Ovary (tissue), 9 donors: ENCODE results near the gene TBX1. TPM values are rescaled to one million over a fixed set of nuclear protein-coding genes. Genes with fewer than 3 reads are reported as not detected.

Experiments
- DNase-seq, 5 donors: peaks; one replicate each; pipeline ENCODE4 v3.0.0-alpha.2; 2019 to 2020
- H3K27ac ChIP-seq, 2 donors: fragments of 200-600 bp; one replicate each; pipeline versions ENCODE4 v1.5.1 to v1.8.0; 2019 to 2022
- H3K27me3 ChIP-seq: fragments of 200-600 bp; one replicate; pipeline ENCODE4 v1.8.0; 2022
- H3K36me3 ChIP-seq: fragments of 200-600 bp; sonication (generic); one replicate; pipeline ENCODE4 v1.5.1; 2019
- H3K4me1 ChIP-seq: one replicate; pipeline ENCODE4 v1.8.1; 2013; ENCODE audit warnings: mild to moderate bottlenecking, moderate library complexity; ENCODE audit not compliant: insufficient read depth
- H3K4me3 ChIP-seq: fragments of 200-600 bp; sonication (generic); one replicate; pipeline ENCODE4 v1.5.1; 2017
- H3K9me3 ChIP-seq, 2 donors: fragments of 200-600 bp in 1 of 2; sonication (generic) in 1 of 2; one replicate each; pipeline versions ENCODE4 v1.5.1 to v1.8.1; 2013 to 2019; ENCODE audit warnings: mild to moderate bottlenecking in 1 of 2, moderate library complexity in 1 of 2
- CTCF ChIP-seq, 3 donors: fragments of 450-650 bp in 2 of 3; fragments of 200-600 bp in 1 of 3; IDR thresholded peaks; one replicate each; pipeline versions ENCODE4 v1.5.1 to v1.8.0; 2016 to 2022; ENCODE audit warnings: antibody characterized with exemption in 3 of 3, mild to moderate bottlenecking in 1 of 3
- EP300 ChIP-seq: sonication (generic); formaldehyde crosslinking; IDR thresholded peaks from one replicate; pipeline ENCODE4 v1.6.1; 2017; ENCODE audit warnings: antibody characterized with exemption
- POLR2A ChIP-seq: fragments of 450-650 bp; IDR thresholded peaks from one replicate; pipeline ENCODE4 v1.6.1; 2017; ENCODE audit warnings: antibody characterized with exemption, mild to moderate bottlenecking, moderate library complexity
- WGBS, 3 donors: extraction: QIAGEN DNeasy Blood & Tissue Kit in 1 of 3; methylation state at CpG; one replicate each; pipeline versions ENCODE4 v1.1.5 to v1.1.7; 2013 to 2017; 5-methylcytosine and 5-hydroxymethylcytosine counted together
- intact Hi-C, 4 donors: fragments of 100-400 bp; cut with DNase I; formaldehyde crosslinking; loops; one replicate each; pipeline versions ENCODE4 v1.11.0 to v1.15.1; 2022 to 2023
- polyA plus RNA-seq, 2 donors: library from polyadenylated mRNA; stranded (reverse); fragments of 200-250 nt in 1 of 2; fragments of 350-450 nt in 1 of 2; fragmentation: Illumina TruSeq in 1 of 2; extraction: RNeasy Lipid Tissue Mini Kit (QIAGEN cat#74804) in 1 of 2; gene quantifications; one replicate each; pipeline ENCODE4 v1.2.3, GENCODE V29; 2013 to 2014
- total RNA-seq, 7 donors: library from RNA; depleted of rRNA in 2 of 7; stranded (reverse); fragments of >200 nt in 2 of 7; fragmentation: NEBNext Ultra II Directional in 3 of 7; extraction: Animal tissue kit (Norgen Biotek cat#: 25700) in 3 of 7; gene quantifications; one replicate each; pipeline versions ENCODE4 v1.1.0 to v1.2.4, GENCODE V29; 2016 to 2023
- donor health status: DM: no; HTN: no; CAD: no; lungs with moderate emphysema.
- donor health status: DM: no; HTN: no; CAD: no.
- donor health status: Bipolar disorder and iron deficiency.
- donor health status: DM: yes; HTN: yes; CAD: no.
- donor health status: DM: no; HTN: no; CAD: no.
- donor health status: DM: yes; HTN: yes; CAD: no.

TBX1 gene
- total and polyA plus RNA-seq, 9 donors = 1.2 to 23.8 (median 2.9) TPM; not detected in 1

- Histone ChIP-seq H3K4me1 (no peaks in the 10 kb centered on the region), H3K27me3 (no peaks in the 10 kb centered on the region), H3K36me3 (no peaks in the 10 kb centered on the region), H3K4me3 (no peak overlapping the region), H3K27ac (no peak overlapping the region), H3K9me3 (no peaks in the 10 kb centered on the region)
- DNase-seq = peak in 1 of 5 donors; percentile 16
- 93 to 97% (median 95%) methylated on average over 17 to 19 of the region's 19 CpGs for WGBS, 3 donors
- TF ChIP-seq POLR2A (no peak), EP300 (no peak), CTCF (IDR thresholded peaks at IDR 0.05) (no peak)
- intact Hi-C loops = no loop called here
Measured at GRCh38 chr22:19802894-19803735, 42.5 kb downstream of the TBX1 start.

- Histone ChIP-seq H3K27me3 (no peaks in the 10 kb centered on the region), H3K4me3 (no peak overlapping the region), H3K36me3 (no peaks in the 10 kb centered on the region), H3K9me3 (no peaks in the 10 kb centered on the region), H3K4me1 (no peaks in the 10 kb centered on the region), H3K27ac (no peak overlapping the region)
- peak in 2 of 5 donors; percentile 10 to 23 for DNase-seq
- TF ChIP-seq CTCF (IDR thresholded peaks at IDR 0.05) (no peak), EP300 (no peak), POLR2A (no peak)
- intact Hi-C loops = no loop called here
- WGBS, 3 donors = 94 to 97% (median 96%) methylated on average over 7 to 8 of the region's 8 CpGs
Measured at GRCh38 chr22:19803736-19804267, 43.2 kb downstream of the TBX1 start.

GRCh38 chr22:19805821-19806212 is 45.2 kb downstream of the TBX1 start:
- Histone ChIP-seq H3K4me3 (no peak overlapping the region), H3K4me1 (peaks cover 2% of the 10 kb centered on the region), H3K9me3 (no peaks in the 10 kb centered on the region), H3K27me3 (no peaks in the 10 kb centered on the region), H3K27ac (no peak overlapping the region), H3K36me3 (no peaks in the 10 kb centered on the region)
- WGBS, 3 donors = 85 to 91% (median 86%) methylated on average over 8 of the region's 8 CpGs
- TF ChIP-seq CTCF (IDR thresholded peaks at IDR 0.05) (no peak), POLR2A (no peak), EP300 (no peak)
- intact Hi-C loops = no loop called here
- DNase-seq = peak in 1 of 5 donors; percentile 8

GRCh38 chr22:19806213-19807160 is 45.9 kb downstream of the TBX1 start:
- H3K27me3 ChIP-seq = no peaks in the 10 kb centered on the region
- no peak overlapping the region for H3K27ac ChIP-seq
- no peaks in the 10 kb centered on the region for H3K9me3 ChIP-seq
- intact Hi-C loops = no loop called here
- no peak for TF ChIP-seq CTCF (IDR thresholded peaks at IDR 0.05)
- TF ChIP-seq EP300 = no peak
- TF ChIP-seq POLR2A = no peak
- no peaks in the 10 kb centered on the region for H3K36me3 ChIP-seq
- 82 to 88% (median 84%) methylated on average over 38 of the region's 38 CpGs for WGBS, 3 donors
- DNase-seq = peak in 4 of 5 donors; percentile 22 to 43 (median 22)
- no peak overlapping the region for H3K4me3 ChIP-seq
- peaks cover 7% of the 10 kb centered on the region for H3K4me1 ChIP-seq
